HepG2 (cell line): ENCODE results near the gene SDC4. TPM values are rescaled to one million over a fixed set of nuclear protein-coding genes. Genes with fewer than 3 reads are reported as not detected.

Experiments
- CENPT ChIP-seq: sonication (generic); formaldehyde crosslinking; IDR thresholded peaks from 2 replicates; pipeline ENCODE4 v1.8.0; 2022; ENCODE audit warnings: low read depth, mild to moderate bottlenecking, moderate library complexity, missing genetic modification reagents
- CSRNP1 ChIP-seq: sonication (generic); formaldehyde crosslinking; IDR thresholded peaks from 2 replicates; pipeline ENCODE4 v1.8.1; 2023; ENCODE audit warnings: mild to moderate bottlenecking, missing genetic modification reagents
- HDAC6 ChIP-seq: fragments of 200-600 bp; sonication (generic); IDR thresholded peaks from 2 replicates; pipeline ENCODE4 v1.7.0; 2017; ENCODE audit warnings: mild to moderate bottlenecking, antibody characterized with exemption, low read length, low read depth
- IKZF5 ChIP-seq: IDR thresholded peaks from 2 replicates; pipeline ENCODE4 v1.6.1; 2018; ENCODE audit warnings: missing genetic modification reagents, mild to moderate bottlenecking, missing compliant biosample characterization
- PRDM4 ChIP-seq: sonication (generic); formaldehyde crosslinking; IDR thresholded peaks from 2 replicates; pipeline ENCODE4 v1.9.0; 2021; ENCODE audit warnings: missing genetic modification reagents, borderline replicate concordance
- RBAK ChIP-seq: sonication (generic); formaldehyde crosslinking; IDR thresholded peaks from 2 replicates; pipeline ENCODE4 v1.5.1; 2020; ENCODE audit warnings: mild to moderate bottlenecking, missing genetic modification reagents
- RBM39 ChIP-seq: fragments of 200-400 bp; formaldehyde crosslinking; IDR thresholded peaks from one replicate; pipeline ENCODE4 v1.6.1; 2018; ENCODE audit warnings: antibody characterized with exemption, mild to moderate bottlenecking, low read depth, low read length; ENCODE audit not compliant: poor library complexity, severe bottlenecking
- ZBTB20 ChIP-seq: sonication (generic); formaldehyde crosslinking; IDR thresholded peaks from 2 replicates; pipeline ENCODE4 v1.8.1; 2023; ENCODE audit warnings: missing genetic modification reagents, low read depth, mild to moderate bottlenecking, borderline replicate concordance
- ZNF143 ChIP-seq: sonication (generic); formaldehyde crosslinking; IDR thresholded peaks from 2 replicates; pipeline ENCODE4 v1.4.0; 2020; ENCODE audit warnings: missing genetic modification reagents
- ZNF160 ChIP-seq: sonication (generic); formaldehyde crosslinking; IDR thresholded peaks from 2 replicates; pipeline ENCODE4 v1.8.0; 2022; ENCODE audit warnings: mild to moderate bottlenecking, inconsistent platforms, missing genetic modification reagents
- ZNF34 ChIP-seq: sonication (generic); formaldehyde crosslinking; IDR thresholded peaks from 2 replicates; pipeline ENCODE4 v1.4.0; 2020; ENCODE audit warnings: mild to moderate bottlenecking, missing genetic modification reagents, borderline replicate concordance
- ZNF383 ChIP-seq: sonication (generic); formaldehyde crosslinking; IDR thresholded peaks from 2 replicates; pipeline ENCODE4 v1.4.0; 2020; ENCODE audit warnings: missing genetic modification reagents, mild to moderate bottlenecking, borderline replicate concordance
- ZNF589 ChIP-seq: sonication (generic); formaldehyde crosslinking; conservative IDR thresholded peaks from 2 replicates; pipeline ENCODE4 v1.8.0; 2022; ENCODE audit warnings: mild to moderate bottlenecking, moderate library complexity, missing genetic modification reagents
- ZNF883 ChIP-seq: sonication (generic); formaldehyde crosslinking; IDR thresholded peaks from 2 replicates; pipeline ENCODE4 v1.5.1; 2020; ENCODE audit warnings: mild to moderate bottlenecking, missing genetic modification reagents; ENCODE audit errors: not compliant biosample characterization
- ZSCAN22 ChIP-seq: sonication (generic); formaldehyde crosslinking; IDR thresholded peaks from 2 replicates; pipeline ENCODE4 v1.4.0; 2020; ENCODE audit warnings: mild to moderate bottlenecking, missing genetic modification reagents
- ZSCAN9 ChIP-seq: IDR thresholded peaks from 2 replicates; pipeline ENCODE4 v1.6.1; 2016; ENCODE audit warnings: borderline replicate concordance
- polyA plus RNA-seq, 8 experiments: library from polyadenylated mRNA; depleted of rRNA in 3 of 8; stranded (reverse) in 7 of 8; unstranded in 1 of 8; fragments of >200 nt; fragmentation: Illumina TruSeq in 4 of 8; extraction: Trizol in 4 of 8; gene quantifications; 2 replicates each; pipeline versions ENCODE4 v1.2.1 to v1.2.3, GENCODE V29; 2011 to 2016; ENCODE audit warnings: low read depth in 4 of 8, missing spikeins in 1 of 8, mixed read lengths in 1 of 8; ENCODE audit not compliant: insufficient read depth in 1 of 8
- total RNA-seq, 5 experiments: library from RNA; depleted of rRNA; stranded (reverse); fragments of >200 nt; fragmentation: Illumina TruSeq; extraction: Trizol; gene quantifications; 2 replicates each; pipeline ENCODE4 v1.2.3, GENCODE V29; 2016; ENCODE audit warnings: low read depth in 1 of 5
- TF ChIP-seq, protein P1 (sequence below): IDR thresholded peaks from 2 replicates; pipeline ENCODE4 v1.4.0; 2020; ENCODE audit warnings: mild to moderate bottlenecking, missing genetic modification reagents
- TF ChIP-seq, protein P2 (sequence below): IDR thresholded peaks from 2 replicates; pipeline ENCODE4 v1.6.1; 2016

SDC4 gene
- total and polyA plus RNA-seq, 2 of the 13 experiments (the other 11 are each of a cell fraction or from before 2014, with no cell fraction given) = 49.0 to 65.1 TPM

GRCh38 chr20:45311589-45312211 is 36.5 kb downstream of the SDC4 start (continued):
- peak; percentile 64 for TF ChIP-seq ZNF883 (CRISPR knock-in tag)
- 0 out of 2 replicates have a peak, but pooled peaks have one; percentile 10 for TF ChIP-seq RBAK (CRISPR knock-in tag)
- TF ChIP-seq ZSCAN22 = no peak
- TF ChIP-seq PRDM4 (CRISPR knock-in tag) = no peak
- TF ChIP-seq, protein P1, sequence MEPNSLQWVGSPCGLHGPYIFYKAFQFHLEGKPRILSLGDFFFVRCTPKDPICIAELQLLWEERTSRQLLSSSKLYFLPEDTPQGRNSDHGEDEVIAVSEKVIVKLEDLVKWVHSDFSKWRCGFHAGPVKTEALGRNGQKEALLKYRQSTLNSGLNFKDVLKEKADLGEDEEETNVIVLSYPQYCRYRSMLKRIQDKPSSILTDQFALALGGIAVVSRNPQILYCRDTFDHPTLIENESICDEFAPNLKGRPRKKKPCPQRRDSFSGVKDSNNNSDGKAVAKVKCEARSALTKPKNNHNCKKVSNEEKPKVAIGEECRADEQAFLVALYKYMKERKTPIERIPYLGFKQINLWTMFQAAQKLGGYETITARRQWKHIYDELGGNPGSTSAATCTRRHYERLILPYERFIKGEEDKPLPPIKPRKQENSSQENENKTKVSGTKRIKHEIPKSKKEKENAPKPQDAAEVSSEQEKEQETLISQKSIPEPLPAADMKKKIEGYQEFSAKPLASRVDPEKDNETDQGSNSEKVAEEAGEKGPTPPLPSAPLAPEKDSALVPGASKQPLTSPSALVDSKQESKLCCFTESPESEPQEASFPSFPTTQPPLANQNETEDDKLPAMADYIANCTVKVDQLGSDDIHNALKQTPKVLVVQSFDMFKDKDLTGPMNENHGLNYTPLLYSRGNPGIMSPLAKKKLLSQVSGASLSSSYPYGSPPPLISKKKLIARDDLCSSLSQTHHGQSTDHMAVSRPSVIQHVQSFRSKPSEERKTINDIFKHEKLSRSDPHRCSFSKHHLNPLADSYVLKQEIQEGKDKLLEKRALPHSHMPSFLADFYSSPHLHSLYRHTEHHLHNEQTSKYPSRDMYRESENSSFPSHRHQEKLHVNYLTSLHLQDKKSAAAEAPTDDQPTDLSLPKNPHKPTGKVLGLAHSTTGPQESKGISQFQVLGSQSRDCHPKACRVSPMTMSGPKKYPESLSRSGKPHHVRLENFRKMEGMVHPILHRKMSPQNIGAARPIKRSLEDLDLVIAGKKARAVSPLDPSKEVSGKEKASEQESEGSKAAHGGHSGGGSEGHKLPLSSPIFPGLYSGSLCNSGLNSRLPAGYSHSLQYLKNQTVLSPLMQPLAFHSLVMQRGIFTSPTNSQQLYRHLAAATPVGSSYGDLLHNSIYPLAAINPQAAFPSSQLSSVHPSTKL (CRISPR knock-in tag) = 0 out of 2 replicates have a peak, but pooled peaks have one; percentile 17
- TF ChIP-seq ZNF589 (CRISPR knock-in tag) = no peak
- no peak for TF ChIP-seq ZNF143 (CRISPR knock-in tag)
- TF ChIP-seq HDAC6 = no peak
- no peak for TF ChIP-seq ZBTB20 (CRISPR knock-in tag)
- 0 out of 2 replicates have a peak, but pooled peaks have one; percentile 30 for TF ChIP-seq IKZF5
- peak; percentile 54 for TF ChIP-seq RBM39
- peak; percentile 66; the same call in 1 of the 2 replicates for TF ChIP-seq CENPT (CRISPR knock-in tag)
- TF ChIP-seq ZNF383 (CRISPR knock-in tag) = no peak
- TF ChIP-seq ZSCAN9 (CRISPR knock-in tag) = no peak
- no peak for TF ChIP-seq ZNF160 (CRISPR knock-in tag)
- 0 out of 2 replicates have a peak, but pooled peaks have one; percentile 46 for TF ChIP-seq CSRNP1 (CRISPR knock-in tag)
- TF ChIP-seq ZNF34 (CRISPR knock-in tag) = no peak
- TF ChIP-seq, protein P2, sequence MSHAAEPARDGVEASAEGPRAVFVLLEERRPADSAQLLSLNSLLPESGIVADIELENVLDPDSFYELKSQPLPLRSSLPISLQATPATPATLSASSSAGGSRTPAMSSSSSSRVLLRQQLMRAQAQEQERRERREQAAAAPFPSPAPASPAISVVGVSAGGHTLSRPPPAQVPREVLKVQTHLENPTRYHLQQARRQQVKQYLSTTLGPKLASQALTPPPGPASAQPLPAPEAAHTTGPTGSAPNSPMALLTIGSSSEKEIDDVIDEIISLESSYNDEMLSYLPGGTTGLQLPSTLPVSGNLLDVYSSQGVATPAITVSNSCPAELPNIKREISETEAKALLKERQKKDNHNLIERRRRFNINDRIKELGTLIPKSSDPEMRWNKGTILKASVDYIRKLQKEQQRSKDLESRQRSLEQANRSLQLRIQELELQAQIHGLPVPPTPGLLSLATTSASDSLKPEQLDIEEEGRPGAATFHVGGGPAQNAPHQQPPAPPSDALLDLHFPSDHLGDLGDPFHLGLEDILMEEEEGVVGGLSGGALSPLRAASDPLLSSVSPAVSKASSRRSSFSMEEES = no peak
